Neural crest cell (in vitro differentiated cells): ENCODE results near the gene VAMP2. TPM values are rescaled to one million over a fixed set of nuclear protein-coding genes. Genes with fewer than 3 reads are reported as not detected.

Experiments used
- DNase-seq: peaks from one replicate; pipeline ENCODE4 v3.0.0; 2021; ENCODE audit warnings: low read depth, mixed read lengths, low spot score
- H3K27ac Mint-ChIP-seq: one replicate; pipeline ENCODE4 v1.8.0; 2021; ENCODE audit warnings: mild to moderate bottlenecking, mixed read lengths; ENCODE audit not compliant: unreplicated experiment
- H3K27me3 Mint-ChIP-seq: 2 replicates; pipeline ENCODE4 v1.8.0; 2021; ENCODE audit warnings: low read depth, mild to moderate bottlenecking, mixed read lengths
- H3K36me3 Mint-ChIP-seq: 2 replicates; pipeline ENCODE4 v1.8.0; 2021; ENCODE audit warnings: low read depth, mild to moderate bottlenecking, mixed read lengths
- H3K4me1 Mint-ChIP-seq: 2 replicates; pipeline ENCODE4 v1.8.0; 2021; ENCODE audit warnings: mixed read lengths
- H3K4me3 Mint-ChIP-seq: one replicate; pipeline ENCODE4 v1.8.0; 2021; ENCODE audit warnings: mild to moderate bottlenecking, mixed read lengths
- H3K9me3 Mint-ChIP-seq: 2 replicates; pipeline ENCODE4 v1.8.0; 2021; ENCODE audit warnings: mixed read lengths
- CTCF ChIP-seq: fragments of 200-600 bp; sonication (generic); conservative IDR thresholded peaks from 2 replicates; pipeline ENCODE4 v1.5.0; 2021; ENCODE audit warnings: antibody characterized with exemption, mild to moderate bottlenecking
- total RNA-seq: library from RNA; stranded (reverse); gene quantifications from 2 replicates; pipeline ENCODE4 v1.2.1, GENCODE V29; 2021

Gene VAMP2
- total RNA-seq, 1 donor from 2014 or later = 49.7 TPM

GRCh38 chr17:8204761-8205555 lies 42.2 kb upstream of the VAMP2 start:
- H3K36me3 Mint-ChIP-seq = peaks cover 26% of the 10 kb centered on the region
- H3K4me1 Mint-ChIP-seq = peaks cover 32% of the 10 kb centered on the region
- no peak overlapping the region for H3K27ac Mint-ChIP-seq
- TF ChIP-seq CTCF = no peak
- H3K9me3 Mint-ChIP-seq = peaks cover 2% of the 10 kb centered on the region
- peak overlapping the region; percentile 73 for H3K4me3 Mint-ChIP-seq
- peaks cover 2% of the 10 kb centered on the region for H3K27me3 Mint-ChIP-seq
- DNase-seq = no peak

GRCh38 chr17:8192070-8192815 lies 29.5 kb upstream of the VAMP2 start:
- TF ChIP-seq CTCF = no peak
- Mint-ChIP-seq H3K4me1 (peaks cover 15% of the 10 kb centered on the region), H3K27ac (no peak overlapping the region), H3K4me3 (no peak overlapping the region), H3K27me3 (peaks cover 5% of the 10 kb centered on the region), H3K36me3 (no peaks in the 10 kb centered on the region), H3K9me3 (no peaks in the 10 kb centered on the region)
- peak; percentile 59 for DNase-seq

GRCh38 chr17:8190506-8190905 lies 27.8 kb upstream of the VAMP2 start:
- DNase-seq = no peak
- Mint-ChIP-seq H3K27me3 (peaks cover 3% of the 10 kb centered on the region), H3K4me3 (peak overlapping the region; percentile 90), H3K4me1 (peaks cover 15% of the 10 kb centered on the region), H3K9me3 (no peaks in the 10 kb centered on the region), H3K27ac (no peak overlapping the region), H3K36me3 (no peaks in the 10 kb centered on the region)
- TF ChIP-seq CTCF = no peak

- Mint-ChIP-seq H3K27ac (no peak within 1 kb of the TSS), H3K9me3 (no peaks in the 10 kb centered on the region), H3K27me3 (peaks cover 3% of the 10 kb centered on the region), H3K4me1 (peaks cover 15% of the 10 kb centered on the region), H3K36me3 (no peaks in the 10 kb centered on the region), H3K4me3 (peak within 1 kb of the TSS; percentile 90)
- no peak for TF ChIP-seq CTCF
- peak; percentile 84 for DNase-seq
Observed at GRCh38 chr17:8189711-8190477, 27.1 kb upstream of the VAMP2 start, which contains the start of gene BORCS6. BORCS6 (minus strand) TSS chr17:8190180; CDS start chr17:8190140, 40 bp downstream.

- H3K27ac Mint-ChIP-seq = no peak overlapping the region
- peaks cover 3% of the 10 kb centered on the region for H3K27me3 Mint-ChIP-seq
- DNase-seq = no peak
- no peaks in the 10 kb centered on the region for H3K36me3 Mint-ChIP-seq
- peaks cover 15% of the 10 kb centered on the region for H3K4me1 Mint-ChIP-seq
- no peak for TF ChIP-seq CTCF
- peak overlapping the region; percentile 90 for H3K4me3 Mint-ChIP-seq
- H3K9me3 Mint-ChIP-seq = no peaks in the 10 kb centered on the region
Observed at GRCh38 chr17:8189041-8189710, 26.4 kb upstream of the VAMP2 start.
